ENCODE results near the gene EPHB2. TPM values are rescaled to one million over a fixed set of nuclear protein-coding genes. Genes with fewer than 3 reads are reported as not detected.

EPHB2 gene
- total RNA-seq, 2 experiments from 2014 or later = 0.59 TPM; not detected in 1

- BruUV-seq (replicated peaks) = no TSS peak
Observed at GRCh38 chr1:22737374-22738068, 26.9 kb downstream of the EPHB2 start.

GRCh38 chr1:22738069-22738435, 27.4 kb downstream of the EPHB2 start:
- CTCF ChIA-PET (ENCODE audit: unreplicated experiment) = no interaction called here
- Histone ChIP-seq H3K79me2 (ENCODE audit: insufficient read depth, low read depth, low read length) (no peaks in the 10 kb centered on the region), H3K4me2 (ENCODE audit: low read length) (no peak overlapping the region), H3K36me3 (ENCODE audit: insufficient read depth, low read length) (no peaks in the 10 kb centered on the region), H3K4me3 (ENCODE audit: low read depth, low read length, poor library complexity, severe bottlenecking) (no peak overlapping the region), H3K27ac (ENCODE audit: low read depth, low read length, poor library complexity, severe bottlenecking) (no peak overlapping the region), H3K9me2 (ENCODE audit: insufficient read depth, low read length) (no peaks in the 10 kb centered on the region), H2AFZ (ENCODE audit: low read length) (no peak overlapping the region), H3K9me3 (ENCODE audit: low read length) (no peaks in the 10 kb centered on the region), H3K4me1 (ENCODE audit: insufficient read depth, low read length, poor library complexity, severe bottlenecking) (no peaks in the 10 kb centered on the region), H4K20me1 (ENCODE audit: insufficient read depth, low read length) (no peaks in the 10 kb centered on the region)
- BruUV-seq (replicated peaks) = no TSS peak
- POLR2A ChIA-PET = interaction anchor here (0.6 kb wide), 1 partner anchor 11 kb away, joined by 3 read pairs; no protein-coding TSS in a partner anchor
- intact Hi-C loops (cut with micrococcal nuclease; ENCODE audit: unreplicated experiment) = no loop called here
- TF ChIP-seq CTCF (conservative IDR thresholded peaks at IDR 0.05; ENCODE audit: low read length) = no peak
- TF ChIP-seq EZH2phosphoT487 (IDR thresholded peaks at IDR 0.05; ENCODE audit: borderline replicate concordance, low read depth, low read length) = no peak
- DNase-seq (ENCODE audit: low spot score) = no peak

More at GRCh38 chr1:22737374-22738068, 26.9 kb downstream of the EPHB2 start:
- no peaks in the 10 kb centered on the region for H3K4me1 ChIP-seq (ENCODE audit: insufficient read depth, low read length, poor library complexity, severe bottlenecking)
- TF ChIP-seq EZH2phosphoT487 (IDR thresholded peaks at IDR 0.05; ENCODE audit: borderline replicate concordance, low read depth, low read length) = no peak
- no peak for TF ChIP-seq CTCF (conservative IDR thresholded peaks at IDR 0.05; ENCODE audit: low read length)
- H4K20me1 ChIP-seq (ENCODE audit: insufficient read depth, low read length) = no peaks in the 10 kb centered on the region
- no peak overlapping the region for H2AFZ ChIP-seq (ENCODE audit: low read length)
- no peaks in the 10 kb centered on the region for H3K79me2 ChIP-seq (ENCODE audit: insufficient read depth, low read depth, low read length)
- ChIA-PET CTCF (ENCODE audit: unreplicated experiment) (no interaction called here), POLR2A (interaction anchor here (0.6 kb wide), 2 partner anchors 10 to 12 kb away, joined by 3 read pairs; no protein-coding TSS in a partner anchor)
- H3K36me3 ChIP-seq (ENCODE audit: insufficient read depth, low read length) = no peaks in the 10 kb centered on the region
- no peak overlapping the region for H3K4me2 ChIP-seq (ENCODE audit: low read length)
- H3K27ac ChIP-seq (ENCODE audit: low read depth, low read length, poor library complexity, severe bottlenecking) = no peak overlapping the region
- intact Hi-C loops (cut with micrococcal nuclease; ENCODE audit: unreplicated experiment) = no loop called here
- DNase-seq (ENCODE audit: low spot score) = no peak
- no peaks in the 10 kb centered on the region for H3K9me2 ChIP-seq (ENCODE audit: insufficient read depth, low read length)
- H3K4me3 ChIP-seq (ENCODE audit: low read depth, low read length, poor library complexity, severe bottlenecking) = no peak overlapping the region
- no peaks in the 10 kb centered on the region for H3K9me3 ChIP-seq (ENCODE audit: low read length)

GRCh38 chr1:22738522-22738921, 27.9 kb downstream of the EPHB2 start:
- Histone ChIP-seq H3K9me3 (ENCODE audit: low read length) (no peaks in the 10 kb centered on the region), H3K9me2 (ENCODE audit: insufficient read depth, low read length) (no peaks in the 10 kb centered on the region), H3K36me3 (ENCODE audit: insufficient read depth, low read length) (no peaks in the 10 kb centered on the region), H3K4me2 (ENCODE audit: low read length) (no peak overlapping the region), H2AFZ (ENCODE audit: low read length) (no peak overlapping the region), H3K27ac (ENCODE audit: low read depth, low read length, poor library complexity, severe bottlenecking) (no peak overlapping the region), H3K4me1 (ENCODE audit: insufficient read depth, low read length, poor library complexity, severe bottlenecking) (no peaks in the 10 kb centered on the region), H3K79me2 (ENCODE audit: insufficient read depth, low read depth, low read length) (no peaks in the 10 kb centered on the region), H3K4me3 (ENCODE audit: low read depth, low read length, poor library complexity, severe bottlenecking) (no peak overlapping the region), H4K20me1 (ENCODE audit: insufficient read depth, low read length) (no peaks in the 10 kb centered on the region)
- BruUV-seq (replicated peaks) = no TSS peak
- ChIA-PET POLR2A (no interaction called here), CTCF (ENCODE audit: unreplicated experiment) (no interaction called here)
- TF ChIP-seq CTCF (conservative IDR thresholded peaks at IDR 0.05; ENCODE audit: low read length) (no peak), EZH2phosphoT487 (IDR thresholded peaks at IDR 0.05; ENCODE audit: borderline replicate concordance, low read depth, low read length) (no peak)
- DNase-seq (ENCODE audit: low spot score) = no peak
- intact Hi-C loops (cut with micrococcal nuclease; ENCODE audit: unreplicated experiment) = no loop called here
